SU-DHL-6 (cell line): ENCODE results near the gene TRIM61.
"Not testable (repeated sequence)": the region's sequence is repeated elsewhere in the genome, so short reads cannot be mapped to it uniquely, and the experiment has no call there.

Experiments
- CTCF ChIP-seq: fragments of 200-600 bp; sonication (generic); IDR thresholded peaks from one replicate; pipeline ENCODE4 v1.5.1; 2017; ENCODE audit warnings: antibody characterized with exemption, mild to moderate bottlenecking, low read length, moderate library complexity; ENCODE audit not compliant: insufficient read depth, poor library complexity, severe bottlenecking
- EZH2phosphoT487 ChIP-seq: fragments of 200-600 bp; sonication (generic), shearing (Covaris generic); conservative IDR thresholded peaks from 2 replicates; pipeline ENCODE4 v1.6.1; 2018; ENCODE audit warnings: mild to moderate bottlenecking, antibody characterized with exemption, low read length, moderate library complexity, mixed read lengths

GRCh38 chr4:165019995-165020394 lies 42.5 kb upstream of the TRIM61 start:
- not testable (repeated sequence) for TF ChIP-seq CTCF, EZH2phosphoT487
